ENCODE data around the gene FSTL5.

DNA sequence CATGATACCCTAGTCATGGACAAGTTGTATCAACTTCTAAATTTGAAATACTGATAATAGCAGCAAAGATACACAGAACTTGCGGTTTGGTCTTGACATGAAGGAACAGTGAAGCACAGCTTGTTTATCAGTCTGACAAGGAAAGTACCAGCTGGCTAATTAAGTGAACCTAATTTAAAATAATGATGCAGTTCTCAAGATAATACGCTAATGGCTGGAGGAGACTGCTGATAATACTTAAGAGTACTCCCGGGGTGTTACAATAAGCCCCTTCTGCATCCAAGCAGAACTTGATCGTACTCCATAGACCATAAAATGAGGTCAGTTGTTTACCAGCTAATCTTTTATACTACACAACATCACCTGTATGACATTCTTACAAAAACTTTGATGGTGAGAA is 697.5 kb downstream of the FSTL5 start:
- TF ChIP-seq, protein P1, sequence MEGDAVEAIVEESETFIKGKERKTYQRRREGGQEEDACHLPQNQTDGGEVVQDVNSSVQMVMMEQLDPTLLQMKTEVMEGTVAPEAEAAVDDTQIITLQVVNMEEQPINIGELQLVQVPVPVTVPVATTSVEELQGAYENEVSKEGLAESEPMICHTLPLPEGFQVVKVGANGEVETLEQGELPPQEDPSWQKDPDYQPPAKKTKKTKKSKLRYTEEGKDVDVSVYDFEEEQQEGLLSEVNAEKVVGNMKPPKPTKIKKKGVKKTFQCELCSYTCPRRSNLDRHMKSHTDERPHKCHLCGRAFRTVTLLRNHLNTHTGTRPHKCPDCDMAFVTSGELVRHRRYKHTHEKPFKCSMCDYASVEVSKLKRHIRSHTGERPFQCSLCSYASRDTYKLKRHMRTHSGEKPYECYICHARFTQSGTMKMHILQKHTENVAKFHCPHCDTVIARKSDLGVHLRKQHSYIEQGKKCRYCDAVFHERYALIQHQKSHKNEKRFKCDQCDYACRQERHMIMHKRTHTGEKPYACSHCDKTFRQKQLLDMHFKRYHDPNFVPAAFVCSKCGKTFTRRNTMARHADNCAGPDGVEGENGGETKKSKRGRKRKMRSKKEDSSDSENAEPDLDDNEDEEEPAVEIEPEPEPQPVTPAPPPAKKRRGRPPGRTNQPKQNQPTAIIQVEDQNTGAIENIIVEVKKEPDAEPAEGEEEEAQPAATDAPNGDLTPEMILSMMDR (IDR thresholded peaks at IDR 0.05): no peak
- TF ChIP-seq POLR2A (IDR thresholded peaks at IDR 0.05): no peak

Measured in suprapubic skin (tissue), 3 donors.